ENCODE measurements around the gene GNG3. TPM values are rescaled to one million over a fixed set of nuclear protein-coding genes. Genes with fewer than 3 reads are reported as not detected.
"Not testable (repeated sequence)": the region's sequence is repeated elsewhere in the genome, so short reads cannot be mapped to it uniquely, and the experiment has no call there.

The GNG3 gene
- total and polyA plus RNA-seq, 2 experiments from 2014 or later, result 2.1 to 7.2 TPM

- TF ChIP-seq REST (IDR thresholded peaks at IDR 0.05; ENCODE audit: unreplicated experiment) (no peak), POLR2AphosphoS5 (IDR thresholded peaks at IDR 0.05; ENCODE audit: low read depth) (no peak), EZH2 (IDR thresholded peaks at IDR 0.05; ENCODE audit: low read depth, unreplicated experiment) (no peak), NANOG (IDR thresholded peaks at IDR 0.05; ENCODE audit: borderline replicate concordance) (no peak), CTCF (conservative IDR thresholded peaks at IDR 0.05; ENCODE audit: low read depth in 2 of 2) (no peak)
- TF ChIP-seq, protein P1, sequence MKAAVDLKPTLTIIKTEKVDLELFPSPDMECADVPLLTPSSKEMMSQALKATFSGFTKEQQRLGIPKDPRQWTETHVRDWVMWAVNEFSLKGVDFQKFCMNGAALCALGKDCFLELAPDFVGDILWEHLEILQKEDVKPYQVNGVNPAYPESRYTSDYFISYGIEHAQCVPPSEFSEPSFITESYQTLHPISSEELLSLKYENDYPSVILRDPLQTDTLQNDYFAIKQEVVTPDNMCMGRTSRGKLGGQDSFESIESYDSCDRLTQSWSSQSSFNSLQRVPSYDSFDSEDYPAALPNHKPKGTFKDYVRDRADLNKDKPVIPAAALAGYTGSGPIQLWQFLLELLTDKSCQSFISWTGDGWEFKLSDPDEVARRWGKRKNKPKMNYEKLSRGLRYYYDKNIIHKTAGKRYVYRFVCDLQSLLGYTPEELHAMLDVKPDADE (IDR thresholded peaks at IDR 0.05), result no peak
These were observed 5.2 kb upstream of the GNG3 start (continued) for GRCh38 chr11:62702246-62702645.

DNA sequence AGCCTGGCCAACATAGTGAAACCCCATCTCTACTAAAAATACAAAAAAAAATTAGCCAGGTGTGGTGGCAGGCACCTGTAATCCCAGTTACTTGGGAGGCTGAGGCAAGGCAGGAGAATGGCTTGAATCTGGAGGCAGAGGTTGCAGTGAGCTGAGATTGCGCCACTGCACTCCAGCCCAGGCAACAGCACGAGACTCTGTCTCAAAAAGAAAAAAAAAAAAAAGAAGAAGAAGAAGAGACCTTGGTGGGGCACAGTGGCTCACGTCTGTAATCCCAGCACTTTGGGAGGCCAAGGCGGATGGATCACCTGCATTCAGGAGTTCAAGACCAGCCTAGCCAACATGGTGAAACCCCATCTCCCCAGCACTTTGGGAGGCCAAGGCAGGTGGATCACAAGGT is 3.6 kb upstream of the GNG3 start:
- H3K4me3 Mint-ChIP-seq; DNase-seq (ENCODE audit: low spot score); H3K4me2 ChIP-seq; H3K9me3 Mint-ChIP-seq; H2AFZ ChIP-seq; H3K9me2 ChIP-seq (ENCODE audit: insufficient read depth); H3K4me3 ChIP-seq; H3K27ac Mint-ChIP-seq; ATAC-seq; H3K27me3 ChIP-seq (ENCODE audit: insufficient read depth); H3K79me2 ChIP-seq (replicated peaks; ENCODE audit: insufficient read depth); H3K27ac ChIP-seq (ENCODE audit: low read depth); H4K20me1 ChIP-seq (replicated peaks; ENCODE audit: insufficient read depth): not testable (repeated sequence)
- H3K36me3 Mint-ChIP-seq (ENCODE audit: low read depth), result peaks cover 33% of the 10 kb centered on the region
- Histone ChIP-seq H3F3A (replicated peaks; ENCODE audit: low read depth) (peaks cover 32% of the 10 kb centered on the region), H3K4me1 (ENCODE audit: insufficient read depth) (peaks cover 17% of the 10 kb centered on the region), H3K36me3 (ENCODE audit: insufficient read depth) (peaks cover 11% of the 10 kb centered on the region)
- peaks cover 25% of the 10 kb centered on the region for H3K4me1 Mint-ChIP-seq
- peaks cover 19% of the 10 kb centered on the region for H3K27me3 Mint-ChIP-seq (ENCODE audit: insufficient read depth, low read depth, poor library complexity)

DNA sequence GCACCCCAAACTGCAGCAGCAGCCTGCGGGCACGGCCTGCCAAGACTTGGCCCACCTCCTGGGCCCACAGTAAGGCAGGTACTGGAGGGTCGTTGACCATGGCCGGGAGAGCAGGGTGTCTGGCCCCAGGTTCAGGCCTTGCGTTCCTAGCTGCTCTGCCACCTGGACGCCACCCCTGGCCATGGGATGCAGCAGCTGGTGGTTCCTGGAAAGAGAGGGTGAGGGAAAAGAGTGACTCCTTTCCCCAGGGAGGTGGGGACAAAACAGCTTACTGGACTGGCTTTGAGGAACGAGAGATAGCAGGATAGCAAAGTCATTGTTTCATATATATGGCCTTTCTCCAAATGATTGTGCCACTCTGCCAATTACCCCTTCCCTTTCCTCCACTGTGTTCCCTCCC is 2.1 kb upstream of the GNG3 start:
- Histone ChIP-seq H3K27ac (ENCODE audit: low read depth) (peak overlapping the region; percentile 74; the same call in 1 of the 2 replicates), H3K27me3 (ENCODE audit: insufficient read depth) (no peaks in the 10 kb centered on the region), H4K20me1 (replicated peaks; ENCODE audit: insufficient read depth) (no peaks in the 10 kb centered on the region; the same call in 1 of the 2 replicates), H3F3A (replicated peaks; ENCODE audit: low read depth) (peaks cover 41% of the 10 kb centered on the region), H3K79me2 (replicated peaks; ENCODE audit: insufficient read depth) (peaks cover 9% of the 10 kb centered on the region), H3K4me2 (peak overlapping the region; percentile 100), H3K4me1 (ENCODE audit: insufficient read depth) (peaks cover 23% of the 10 kb centered on the region), H2AFZ (peak overlapping the region; percentile 87; the same call in 1 of the 2 replicates), H3K36me3 (ENCODE audit: insufficient read depth) (peaks cover 12% of the 10 kb centered on the region), H3K9me2 (ENCODE audit: insufficient read depth) (no peaks in the 10 kb centered on the region), H3K4me3 (peak overlapping the region; percentile 65)
- Mint-ChIP-seq H3K27me3 (ENCODE audit: insufficient read depth, low read depth, poor library complexity) (peaks cover 27% of the 10 kb centered on the region), H3K27ac (peak overlapping the region; percentile 98), H3K4me1 (peaks cover 32% of the 10 kb centered on the region), H3K9me3 (no peaks in the 10 kb centered on the region), H3K36me3 (ENCODE audit: low read depth) (peaks cover 36% of the 10 kb centered on the region), H3K4me3 (peak overlapping the region; percentile 92)
- ATAC-seq, result no peak
- DNase-seq (ENCODE audit: low spot score), result peak; percentile 48
- TF ChIP-seq EZH2 (IDR thresholded peaks at IDR 0.05; ENCODE audit: low read depth, unreplicated experiment), result no peak
- no peak for TF ChIP-seq NANOG (IDR thresholded peaks at IDR 0.05; ENCODE audit: borderline replicate concordance)
- TF ChIP-seq REST (IDR thresholded peaks at IDR 0.05; ENCODE audit: unreplicated experiment), result no peak
- no peak for TF ChIP-seq STAT1 (IDR thresholded peaks at IDR 0.05; ENCODE audit: unreplicated experiment)
- no peak for TF ChIP-seq CTCF (conservative IDR thresholded peaks at IDR 0.05; ENCODE audit: low read depth in 2 of 2)
- TF ChIP-seq ZNF331 (CRISPR knock-in tag; IDR thresholded peaks at IDR 0.05; ENCODE audit: low read depth), result no peak
- TF ChIP-seq ZNF114 (CRISPR knock-in tag; IDR thresholded peaks at IDR 0.05), result no peak
- no peak for TF ChIP-seq CREB1 (CRISPR knock-in tag; IDR thresholded peaks at IDR 0.05; ENCODE audit: low read depth)

All from GM23338 (cell line).